SK-N-SH treated with all-trans-retinoic acid at 6 μM for 48 hours (cell line): ENCODE measurements around the gene RBM47.

Experiments used
- ATAC-seq: fragments of 200-7000 bp; cut with Tn5 transposase; 3 replicates; pipeline ENCODE4 v1.9.1; 2020; ENCODE audit warnings: mild to moderate bottlenecking, moderate library complexity
- ARNTL ChIP-seq: fragments of 450-650 bp; formaldehyde crosslinking; IDR thresholded peaks from 2 replicates; pipeline ENCODE4 v1.5.0; 2020; ENCODE audit warnings: low read depth, mild to moderate bottlenecking, moderate library complexity, borderline replicate concordance
- BACH2 ChIP-seq: fragments of 250-450 bp; sonication (Bioruptor Pico); IDR thresholded peaks from 2 replicates; pipeline ENCODE4 v1.9.0; 2021; ENCODE audit warnings: mild to moderate bottlenecking, borderline replicate concordance
- CSDC2 ChIP-seq: fragments of 250-450 bp; sonication (Bioruptor Pico); IDR thresholded peaks from 2 replicates; pipeline ENCODE4 v1.5.0; 2020; ENCODE audit warnings: mild to moderate bottlenecking, moderate library complexity
- ESRRG ChIP-seq: fragments of 250-450 bp; sonication (Bioruptor Pico); IDR thresholded peaks from 2 replicates; pipeline ENCODE4 v1.6.1; 2021; ENCODE audit warnings: mild to moderate bottlenecking
- GLIS3 ChIP-seq: fragments of 250-450 bp; sonication (Bioruptor Pico); IDR thresholded peaks from 2 replicates; pipeline ENCODE4 v1.5.0; 2020; ENCODE audit warnings: mild to moderate bottlenecking, moderate library complexity
- ISL1 ChIP-seq: fragments of 250-450 bp; sonication (Bioruptor Pico); IDR thresholded peaks from 2 replicates; pipeline ENCODE4 v2.1.2; 2022; ENCODE audit warnings: mild to moderate bottlenecking, moderate library complexity
- OSR1 ChIP-seq: fragments of 250-450 bp; sonication (Bioruptor Pico); IDR thresholded peaks from 2 replicates; pipeline ENCODE4 v1.8.0; 2022; ENCODE audit warnings: moderate library complexity, mild to moderate bottlenecking, inconsistent platforms
- PPARA ChIP-seq: fragments of 250-450 bp; sonication (Bioruptor Pico); IDR thresholded peaks from 2 replicates; pipeline ENCODE4 v1.5.0; 2020; ENCODE audit warnings: mild to moderate bottlenecking, borderline replicate concordance
- RARB ChIP-seq: fragments of 250-450 bp; sonication (Bioruptor Pico); IDR thresholded peaks from 2 replicates; pipeline ENCODE4 v1.8.0; 2021; ENCODE audit warnings: mild to moderate bottlenecking, moderate library complexity
- SNAI2 ChIP-seq: fragments of 250-450 bp; sonication (Bioruptor Pico); IDR thresholded peaks from 2 replicates; pipeline ENCODE4 v1.5.0; 2020; ENCODE audit warnings: mild to moderate bottlenecking, moderate library complexity
- TCF4 ChIP-seq: fragments of 250-450 bp; sonication (Bioruptor Pico); IDR thresholded peaks from 2 replicates; pipeline ENCODE4 v1.8.0; 2021; ENCODE audit warnings: mild to moderate bottlenecking, moderate library complexity, borderline replicate concordance
- TOX ChIP-seq: fragments of 250-450 bp; sonication (Bioruptor Pico); IDR thresholded peaks from 2 replicates; pipeline ENCODE4 v1.8.0; 2021; ENCODE audit warnings: mild to moderate bottlenecking, moderate library complexity, borderline replicate concordance
- ZC3H10 ChIP-seq: fragments of 250-450 bp; sonication (Bioruptor Pico); IDR thresholded peaks from 2 replicates; pipeline ENCODE4 v1.5.1; 2021; ENCODE audit warnings: mild to moderate bottlenecking, moderate library complexity
- ZFP30 ChIP-seq: fragments of 450-650 bp; formaldehyde crosslinking; IDR thresholded peaks from 2 replicates; pipeline ENCODE4 v1.5.0; 2022; ENCODE audit warnings: mild to moderate bottlenecking, moderate library complexity
- ZNF565 ChIP-seq: fragments of 450-650 bp; formaldehyde crosslinking; conservative IDR thresholded peaks from 2 replicates; pipeline ENCODE4 v1.5.0; 2020; ENCODE audit warnings: low read depth, mild to moderate bottlenecking, moderate library complexity
- ZNF70 ChIP-seq: fragments of 450-650 bp; formaldehyde crosslinking; IDR thresholded peaks from 2 replicates; pipeline ENCODE4 v1.5.0; 2020; ENCODE audit warnings: mild to moderate bottlenecking, moderate library complexity
- ZNF8 ChIP-seq: fragments of 450-650 bp; formaldehyde crosslinking; IDR thresholded peaks from 2 replicates; pipeline ENCODE4 v1.5.0; 2020; ENCODE audit warnings: mild to moderate bottlenecking, moderate library complexity
- TF ChIP-seq, protein P1 (sequence below): fragments of 250-450 bp; sonication (Bioruptor Pico); IDR thresholded peaks from 2 replicates; pipeline ENCODE4 v1.8.0; 2020; ENCODE audit warnings: mild to moderate bottlenecking, moderate library complexity, borderline replicate concordance
- TF ChIP-seq, protein P2 (sequence below): fragments of 250-450 bp; sonication (Bioruptor Pico); IDR thresholded peaks from 2 replicates; pipeline ENCODE4 v1.8.0; 2021; ENCODE audit warnings: low read depth, mild to moderate bottlenecking, moderate library complexity, borderline replicate concordance
- TF ChIP-seq, protein P3 (sequence below): fragments of 250-450 bp; sonication (Bioruptor Pico); IDR thresholded peaks from 2 replicates; pipeline ENCODE4 v1.5.0; 2020; ENCODE audit warnings: mild to moderate bottlenecking, moderate library complexity
- TF ChIP-seq, protein P4 (sequence below): fragments of 250-450 bp; sonication (Bioruptor Pico); IDR thresholded peaks from 2 replicates; pipeline ENCODE4 v1.5.1; 2021; ENCODE audit warnings: mild to moderate bottlenecking, moderate library complexity

The RBM47 gene

DNA sequence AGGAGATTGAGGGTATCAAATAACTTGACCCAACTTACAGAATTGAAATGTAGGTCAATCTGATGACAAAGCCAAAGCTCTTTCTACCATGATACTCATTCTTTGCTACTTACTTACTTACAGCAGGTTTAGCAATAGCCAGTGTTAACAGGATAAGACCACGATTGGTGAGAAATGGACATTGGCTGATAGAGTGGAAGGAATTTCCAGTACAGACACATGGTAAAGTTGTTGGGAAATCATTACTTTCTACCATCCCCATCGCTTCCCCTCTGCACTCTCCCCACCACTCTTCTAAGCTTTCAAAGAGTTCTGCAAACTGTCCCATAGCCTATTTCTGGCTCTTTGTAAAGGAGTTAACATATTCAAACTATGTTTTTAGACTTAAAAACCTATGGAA lies 174.8 kb downstream of the RBM47 start:
- TF ChIP-seq OSR1 (CRISPR knock-in tag) (no peak), BACH2 (CRISPR knock-in tag) (no peak)
- no peak for ATAC-seq

DNA sequence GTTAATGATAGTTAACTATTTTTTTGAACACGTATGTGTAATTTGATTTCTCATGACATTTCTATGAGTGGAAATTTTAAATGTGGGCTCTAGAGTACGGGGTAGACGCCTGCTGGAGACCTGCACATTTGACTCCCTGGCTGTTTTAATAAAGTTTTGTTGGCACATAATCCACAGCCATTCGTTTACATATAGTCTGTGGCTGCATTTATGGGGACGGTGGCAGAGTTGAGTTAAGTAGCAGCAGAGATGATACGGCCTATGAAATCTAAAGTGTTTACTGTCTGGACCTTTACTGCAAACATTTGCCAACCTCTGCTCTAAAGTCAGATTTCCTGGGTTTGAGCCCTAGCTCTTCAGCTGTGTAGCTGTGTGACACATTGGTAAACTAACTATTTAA lies 175.8 kb downstream of the RBM47 start:
- TF ChIP-seq ESRRG: no peak
- no peak for TF ChIP-seq ZFP30
- no peak for TF ChIP-seq ZNF565
- TF ChIP-seq ZNF8 (CRISPR knock-in tag): no peak
- TF ChIP-seq TCF4 (CRISPR knock-in tag): no peak
- TF ChIP-seq SNAI2 (CRISPR knock-in tag): no peak
- TF ChIP-seq PPARA (CRISPR knock-in tag): no peak
- no peak for TF ChIP-seq ISL1 (CRISPR knock-in tag)
- TF ChIP-seq, protein P1, sequence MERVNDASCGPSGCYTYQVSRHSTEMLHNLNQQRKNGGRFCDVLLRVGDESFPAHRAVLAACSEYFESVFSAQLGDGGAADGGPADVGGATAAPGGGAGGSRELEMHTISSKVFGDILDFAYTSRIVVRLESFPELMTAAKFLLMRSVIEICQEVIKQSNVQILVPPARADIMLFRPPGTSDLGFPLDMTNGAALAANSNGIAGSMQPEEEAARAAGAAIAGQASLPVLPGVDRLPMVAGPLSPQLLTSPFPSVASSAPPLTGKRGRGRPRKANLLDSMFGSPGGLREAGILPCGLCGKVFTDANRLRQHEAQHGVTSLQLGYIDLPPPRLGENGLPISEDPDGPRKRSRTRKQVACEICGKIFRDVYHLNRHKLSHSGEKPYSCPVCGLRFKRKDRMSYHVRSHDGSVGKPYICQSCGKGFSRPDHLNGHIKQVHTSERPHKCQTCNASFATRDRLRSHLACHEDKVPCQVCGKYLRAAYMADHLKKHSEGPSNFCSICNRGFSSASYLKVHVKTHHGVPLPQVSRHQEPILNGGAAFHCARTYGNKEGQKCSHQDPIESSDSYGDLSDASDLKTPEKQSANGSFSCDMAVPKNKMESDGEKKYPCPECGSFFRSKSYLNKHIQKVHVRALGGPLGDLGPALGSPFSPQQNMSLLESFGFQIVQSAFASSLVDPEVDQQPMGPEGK (CRISPR knock-in tag): no peak
- no peak for TF ChIP-seq GLIS3
- TF ChIP-seq, protein P2, sequence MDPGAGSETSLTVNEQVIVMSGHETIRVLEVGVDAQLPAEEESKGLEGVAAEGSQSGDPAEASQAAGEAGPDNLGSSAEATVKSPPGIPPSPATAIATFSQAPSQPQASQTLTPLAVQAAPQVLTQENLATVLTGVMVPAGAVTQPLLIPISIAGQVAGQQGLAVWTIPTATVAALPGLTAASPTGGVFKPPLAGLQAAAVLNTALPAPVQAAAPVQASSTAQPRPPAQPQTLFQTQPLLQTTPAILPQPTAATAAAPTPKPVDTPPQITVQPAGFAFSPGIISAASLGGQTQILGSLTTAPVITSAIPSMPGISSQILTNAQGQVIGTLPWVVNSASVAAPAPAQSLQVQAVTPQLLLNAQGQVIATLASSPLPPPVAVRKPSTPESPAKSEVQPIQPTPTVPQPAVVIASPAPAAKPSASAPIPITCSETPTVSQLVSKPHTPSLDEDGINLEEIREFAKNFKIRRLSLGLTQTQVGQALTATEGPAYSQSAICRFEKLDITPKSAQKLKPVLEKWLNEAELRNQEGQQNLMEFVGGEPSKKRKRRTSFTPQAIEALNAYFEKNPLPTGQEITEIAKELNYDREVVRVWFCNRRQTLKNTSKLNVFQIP (CRISPR knock-in tag): no peak
- TF ChIP-seq ARNTL (CRISPR knock-in tag): no peak
- TF ChIP-seq BACH2 (CRISPR knock-in tag): no peak
- no peak for TF ChIP-seq RARB (CRISPR knock-in tag)
- TF ChIP-seq OSR1 (CRISPR knock-in tag): no peak
- TF ChIP-seq ZNF70: no peak
- no peak for TF ChIP-seq TOX (CRISPR knock-in tag)
- TF ChIP-seq, protein P3, sequence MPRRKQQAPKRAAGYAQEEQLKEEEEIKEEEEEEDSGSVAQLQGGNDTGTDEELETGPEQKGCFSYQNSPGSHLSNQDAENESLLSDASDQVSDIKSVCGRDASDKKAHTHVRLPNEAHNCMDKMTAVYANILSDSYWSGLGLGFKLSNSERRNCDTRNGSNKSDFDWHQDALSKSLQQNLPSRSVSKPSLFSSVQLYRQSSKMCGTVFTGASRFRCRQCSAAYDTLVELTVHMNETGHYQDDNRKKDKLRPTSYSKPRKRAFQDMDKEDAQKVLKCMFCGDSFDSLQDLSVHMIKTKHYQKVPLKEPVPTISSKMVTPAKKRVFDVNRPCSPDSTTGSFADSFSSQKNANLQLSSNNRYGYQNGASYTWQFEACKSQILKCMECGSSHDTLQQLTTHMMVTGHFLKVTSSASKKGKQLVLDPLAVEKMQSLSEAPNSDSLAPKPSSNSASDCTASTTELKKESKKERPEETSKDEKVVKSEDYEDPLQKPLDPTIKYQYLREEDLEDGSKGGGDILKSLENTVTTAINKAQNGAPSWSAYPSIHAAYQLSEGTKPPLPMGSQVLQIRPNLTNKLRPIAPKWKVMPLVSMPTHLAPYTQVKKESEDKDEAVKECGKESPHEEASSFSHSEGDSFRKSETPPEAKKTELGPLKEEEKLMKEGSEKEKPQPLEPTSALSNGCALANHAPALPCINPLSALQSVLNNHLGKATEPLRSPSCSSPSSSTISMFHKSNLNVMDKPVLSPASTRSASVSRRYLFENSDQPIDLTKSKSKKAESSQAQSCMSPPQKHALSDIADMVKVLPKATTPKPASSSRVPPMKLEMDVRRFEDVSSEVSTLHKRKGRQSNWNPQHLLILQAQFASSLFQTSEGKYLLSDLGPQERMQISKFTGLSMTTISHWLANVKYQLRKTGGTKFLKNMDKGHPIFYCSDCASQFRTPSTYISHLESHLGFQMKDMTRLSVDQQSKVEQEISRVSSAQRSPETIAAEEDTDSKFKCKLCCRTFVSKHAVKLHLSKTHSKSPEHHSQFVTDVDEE: no peak
- TF ChIP-seq, protein P4, sequence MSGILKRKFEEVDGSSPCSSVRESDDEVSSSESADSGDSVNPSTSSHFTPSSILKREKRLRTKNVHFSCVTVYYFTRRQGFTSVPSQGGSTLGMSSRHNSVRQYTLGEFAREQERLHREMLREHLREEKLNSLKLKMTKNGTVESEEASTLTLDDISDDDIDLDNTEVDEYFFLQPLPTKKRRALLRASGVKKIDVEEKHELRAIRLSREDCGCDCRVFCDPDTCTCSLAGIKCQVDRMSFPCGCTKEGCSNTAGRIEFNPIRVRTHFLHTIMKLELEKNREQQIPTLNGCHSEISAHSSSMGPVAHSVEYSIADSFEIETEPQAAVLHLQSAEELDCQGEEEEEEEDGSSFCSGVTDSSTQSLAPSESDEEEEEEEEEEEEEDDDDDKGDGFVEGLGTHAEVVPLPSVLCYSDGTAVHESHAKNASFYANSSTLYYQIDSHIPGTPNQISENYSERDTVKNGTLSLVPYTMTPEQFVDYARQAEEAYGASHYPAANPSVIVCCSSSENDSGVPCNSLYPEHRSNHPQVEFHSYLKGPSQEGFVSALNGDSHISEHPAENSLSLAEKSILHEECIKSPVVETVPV (CRISPR knock-in tag): no peak
- TF ChIP-seq ZC3H10 (CRISPR knock-in tag): no peak
- TF ChIP-seq, all 23 proteins: peak for 0
- no peak for ATAC-seq

DNA sequence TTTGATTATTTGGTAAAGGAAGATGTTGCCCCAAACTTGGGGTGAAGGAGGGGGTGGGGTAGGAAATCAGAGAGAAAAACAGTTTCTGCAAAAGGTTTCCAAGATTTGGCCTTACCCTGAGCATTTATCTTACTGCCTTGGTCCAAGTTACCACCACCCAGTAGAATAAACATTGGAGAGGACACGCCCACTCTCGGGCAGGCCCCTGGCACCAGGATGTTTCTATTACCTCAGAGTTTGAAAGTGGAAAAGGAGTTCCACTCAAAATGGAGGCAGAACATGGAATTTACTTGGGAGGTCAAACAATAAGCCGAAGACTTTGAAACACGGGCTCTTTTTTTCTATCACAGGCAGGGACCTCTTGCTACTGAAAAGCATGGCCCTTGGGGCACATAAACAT lies 180.8 kb downstream of the RBM47 start:
- no peak for ATAC-seq
- TF ChIP-seq RARB (CRISPR knock-in tag): no peak
- no peak for TF ChIP-seq CSDC2 (CRISPR knock-in tag)
- TF ChIP-seq ZNF70: no peak
- TF ChIP-seq TOX (CRISPR knock-in tag): no peak
- TF ChIP-seq SNAI2 (CRISPR knock-in tag): no peak
- TF ChIP-seq ESRRG: no peak
- no peak for TF ChIP-seq OSR1 (CRISPR knock-in tag)
- no peak for TF ChIP-seq TCF4 (CRISPR knock-in tag)
- TF ChIP-seq ISL1 (CRISPR knock-in tag): no peak
- TF ChIP-seq, protein P1 (CRISPR knock-in tag): no peak
- TF ChIP-seq ZNF565: no peak
- TF ChIP-seq, protein P4 (CRISPR knock-in tag): no peak
- TF ChIP-seq, protein P3: no peak
- TF ChIP-seq ZC3H10 (CRISPR knock-in tag): no peak
- TF ChIP-seq GLIS3: no peak
- TF ChIP-seq, protein P2 (CRISPR knock-in tag): no peak
